ENCODE measurements around the gene ALPL.

DNA sequence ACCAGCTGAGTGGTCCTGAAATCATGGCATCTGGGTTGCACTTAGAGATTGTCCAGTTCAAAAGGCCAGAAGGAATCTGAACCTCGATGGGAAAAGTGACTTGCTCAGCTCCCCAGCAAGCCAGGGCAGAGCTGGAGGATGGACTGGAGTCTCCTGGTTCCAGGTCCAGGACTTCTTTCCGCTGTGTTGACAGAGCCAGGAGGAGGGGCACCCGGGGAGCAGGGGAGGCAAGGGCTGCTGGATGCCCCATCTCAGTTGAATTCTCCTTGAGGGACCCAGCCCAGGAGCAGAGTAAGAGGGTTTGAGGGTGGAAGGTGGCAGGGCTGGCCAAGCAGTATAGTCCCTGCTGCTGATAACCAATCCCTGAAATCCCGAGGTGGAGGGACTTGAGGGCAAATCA, 2.4 kb upstream of the ALPL start:
- TF ChIP-seq CTCF (conservative IDR thresholded peaks at IDR 0.05; ENCODE audit: low read depth, low read length) (no peak), EZH2 (IDR thresholded peaks at IDR 0.05; ENCODE audit: borderline replicate concordance, low read depth, low read length, poor library complexity, severe bottlenecking) (no peak)
